Keratinocyte (primary cell): ENCODE results near the gene ARHGEF6. TPM values are rescaled to one million over a fixed set of nuclear protein-coding genes. Genes with fewer than 3 reads are reported as not detected.

ENCODE experiments used
- DNase-seq: peaks from one replicate; pipeline ENCODE4 v3.0.0-alpha.2; 2011; ENCODE audit warnings: low read depth, missing footprints, low spot score
- FAIRE-seq: peaks from 2 replicates; lab custom pipeline; 2011; peaks lifted over from hg19 to GRCh38; lab: Jason Lieb, UNC
- H2AFZ ChIP-seq: 2 replicates; pipeline ENCODE4 v1.6.0; 2012; ENCODE audit warnings: low read length, control low read depth, inconsistent platforms; ENCODE audit not compliant: control insufficient read depth
- H3K27ac ChIP-seq: 2 replicates; pipeline ENCODE4 v1.5.1; 2011; ENCODE audit warnings: low read length; ENCODE audit not compliant: control insufficient read depth, insufficient read depth
- H3K27me3 ChIP-seq: 3 replicates; pipeline ENCODE4 v1.6.0; 2011; ENCODE audit warnings: low read length; ENCODE audit not compliant: control insufficient read depth, insufficient read depth; ENCODE audit errors: extremely low read depth
- H3K36me3 ChIP-seq, 2 experiments: 2 replicates in 1 of 2; 3 replicates in 1 of 2; pipeline ENCODE4 v1.5.1; 2011; ENCODE audit warnings: low read length in 2 of 2, mild to moderate bottlenecking in 1 of 2; ENCODE audit not compliant: control insufficient read depth in 2 of 2, insufficient read depth in 2 of 2; ENCODE audit errors: extremely low read depth in 1 of 2
- H3K4me1 ChIP-seq: 3 replicates; pipeline ENCODE4 v1.5.1; 2011; ENCODE audit warnings: low read length; ENCODE audit not compliant: control insufficient read depth, insufficient read depth; ENCODE audit errors: extremely low read depth
- H3K4me2 ChIP-seq: 3 replicates; pipeline ENCODE4 v1.6.0; 2011; ENCODE audit warnings: low read depth, low read length; ENCODE audit not compliant: control insufficient read depth, insufficient read depth; ENCODE audit errors: extremely low read depth
- H3K4me3 ChIP-seq, 3 experiments: fragments of 200-600 bp in 1 of 3; sonication (generic) in 1 of 3; 2 replicates in 2 of 3; 3 replicates in 1 of 3; pipeline ENCODE4 v1.5.1; 2011 to 2016; ENCODE audit warnings: low read length in 3 of 3, mild to moderate bottlenecking in 3 of 3, control low read depth in 2 of 3, inconsistent platforms in 1 of 3, low read depth in 1 of 3, mixed read lengths in 1 of 3, mixed run types in 1 of 3, moderate library complexity in 1 of 3; ENCODE audit not compliant: control insufficient read depth in 2 of 3, insufficient read depth in 2 of 3; ENCODE audit errors: extremely low read depth in 1 of 3
- H3K79me2 ChIP-seq: 2 replicates; pipeline ENCODE4 v1.6.0; 2012; ENCODE audit warnings: low read length; ENCODE audit not compliant: control insufficient read depth, insufficient read depth
- H3K9ac ChIP-seq: 3 replicates; pipeline ENCODE4 v1.6.0; 2011; ENCODE audit warnings: low read length; ENCODE audit not compliant: control insufficient read depth, insufficient read depth; ENCODE audit errors: extremely low read depth
- H3K9me1 ChIP-seq: 3 replicates; pipeline ENCODE4 v1.6.0; 2011; ENCODE audit warnings: low read length; ENCODE audit not compliant: control insufficient read depth, insufficient read depth; ENCODE audit errors: extremely low read depth
- H3K9me3 ChIP-seq: 2 replicates; pipeline ENCODE4 v1.5.1; 2012; ENCODE audit warnings: low read depth, low read length; ENCODE audit not compliant: control insufficient read depth
- H4K20me1 ChIP-seq: 3 replicates; pipeline ENCODE4 v1.6.0; 2011; ENCODE audit warnings: low read length; ENCODE audit not compliant: control insufficient read depth, insufficient read depth; ENCODE audit errors: extremely low read depth
- EZH2 ChIP-seq: IDR thresholded peaks from one replicate; pipeline ENCODE4 v1.6.1; 2012; ENCODE audit warnings: inconsistent platforms, mild to moderate bottlenecking, low read length, moderate library complexity
- dilution Hi-C: fragments of 300-500 bp; cut with MboI; formaldehyde crosslinking; loops from one replicate; pipeline ENCODE4 v1.7.0; 2020; ENCODE audit warnings: low sequenced_read_pairs; ENCODE audit not compliant: extremely low pct_ligation_motif_present
- polyA plus RNA-seq, 5 experiments: library from polyadenylated mRNA; depleted of rRNA in 3 of 5; stranded (reverse) in 3 of 5; stranded (forward) in 1 of 5; unstranded in 1 of 5; fragments of >200 nt; gene quantifications; 1 replicate in 1 of 5; 2 replicates in 3 of 5; 3 replicates in 1 of 5; pipeline versions ENCODE4 v1.2.1 to v1.2.3, GENCODE V29; 2011 to 2012; ENCODE audit warnings: missing spikeins in 2 of 5, low read depth in 1 of 5, low replicate concordance in 1 of 5
- TF ChIP-seq, protein P1 (sequence below), 3 experiments: IDR thresholded peaks in 1 of 3; conservative IDR thresholded peaks in 1 of 3; optimal IDR thresholded peaks in 1 of 3; 2 replicates in 2 of 3; 3 replicates in 1 of 3; pipeline versions ENCODE3 to v1.5.1; 2011; ENCODE audit warnings: low read length in 3 of 3, mild to moderate bottlenecking in 3 of 3, moderate library complexity in 2 of 3, control low read depth in 1 of 3, inconsistent platforms in 1 of 3; ENCODE audit not compliant: insufficient read depth in 2 of 3; ENCODE audit errors: extremely low read depth in 1 of 3

ARHGEF6 gene
- polyA plus RNA-seq, 1 donor (not counting 4 experiments of a cell fraction or from before 2014, with no cell fraction given), result 0.18 TPM

DNA sequence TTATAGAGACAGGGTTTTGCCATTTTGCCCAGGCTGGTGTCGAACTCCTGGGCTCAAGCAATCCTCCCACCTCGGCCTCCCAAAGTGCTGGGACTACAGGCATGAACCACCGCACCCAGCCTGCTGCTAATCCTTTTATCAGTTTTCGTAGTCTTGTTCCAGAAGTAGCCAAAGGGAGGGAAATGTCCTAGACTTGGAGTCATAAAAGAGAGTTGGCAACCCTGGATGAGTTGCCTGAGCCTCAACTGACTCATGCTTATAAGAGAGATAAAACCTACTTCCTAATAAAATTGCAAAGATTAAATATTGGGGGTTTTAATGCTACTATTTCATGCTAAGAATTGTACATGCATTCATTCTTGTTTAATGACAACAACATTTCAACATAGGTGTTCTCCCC is 88.5 kb downstream of the ARHGEF6 start:
- no peaks in the 10 kb centered on the region for H3K4me1 ChIP-seq
- H3K27ac ChIP-seq, result no peak overlapping the region
- no peak overlapping the region for H3K4me3 ChIP-seq
- H2AFZ ChIP-seq, result no peak overlapping the region
- FAIRE-seq (no peak), DNase-seq (no peak)
- no peak overlapping the region for H3K9ac ChIP-seq
- H3K36me3 ChIP-seq, result no peaks in the 10 kb centered on the region
- H3K9me1 ChIP-seq, result no peaks in the 10 kb centered on the region
- no peak for TF ChIP-seq EZH2
- TF ChIP-seq, protein P1, sequence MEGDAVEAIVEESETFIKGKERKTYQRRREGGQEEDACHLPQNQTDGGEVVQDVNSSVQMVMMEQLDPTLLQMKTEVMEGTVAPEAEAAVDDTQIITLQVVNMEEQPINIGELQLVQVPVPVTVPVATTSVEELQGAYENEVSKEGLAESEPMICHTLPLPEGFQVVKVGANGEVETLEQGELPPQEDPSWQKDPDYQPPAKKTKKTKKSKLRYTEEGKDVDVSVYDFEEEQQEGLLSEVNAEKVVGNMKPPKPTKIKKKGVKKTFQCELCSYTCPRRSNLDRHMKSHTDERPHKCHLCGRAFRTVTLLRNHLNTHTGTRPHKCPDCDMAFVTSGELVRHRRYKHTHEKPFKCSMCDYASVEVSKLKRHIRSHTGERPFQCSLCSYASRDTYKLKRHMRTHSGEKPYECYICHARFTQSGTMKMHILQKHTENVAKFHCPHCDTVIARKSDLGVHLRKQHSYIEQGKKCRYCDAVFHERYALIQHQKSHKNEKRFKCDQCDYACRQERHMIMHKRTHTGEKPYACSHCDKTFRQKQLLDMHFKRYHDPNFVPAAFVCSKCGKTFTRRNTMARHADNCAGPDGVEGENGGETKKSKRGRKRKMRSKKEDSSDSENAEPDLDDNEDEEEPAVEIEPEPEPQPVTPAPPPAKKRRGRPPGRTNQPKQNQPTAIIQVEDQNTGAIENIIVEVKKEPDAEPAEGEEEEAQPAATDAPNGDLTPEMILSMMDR (optimal IDR thresholded peaks at IDR 0.05 in 1 of 3, IDR thresholded peaks at IDR 0.05 in 1 of 3, conservative IDR thresholded peaks at IDR 0.05 in 1 of 3; ENCODE audit: extremely low read depth in 1 of 3, insufficient read depth in 2 of 3, low read length in 3 of 3), result no peak
- no peaks in the 10 kb centered on the region for H3K79me2 ChIP-seq
- H3K9me3 ChIP-seq, result no peaks in the 10 kb centered on the region
- dilution Hi-C loops, result no loop called here
- H3K4me2 ChIP-seq, result no peak overlapping the region
- H3K27me3 ChIP-seq, result no peaks in the 10 kb centered on the region
- no peaks in the 10 kb centered on the region for H4K20me1 ChIP-seq

DNA sequence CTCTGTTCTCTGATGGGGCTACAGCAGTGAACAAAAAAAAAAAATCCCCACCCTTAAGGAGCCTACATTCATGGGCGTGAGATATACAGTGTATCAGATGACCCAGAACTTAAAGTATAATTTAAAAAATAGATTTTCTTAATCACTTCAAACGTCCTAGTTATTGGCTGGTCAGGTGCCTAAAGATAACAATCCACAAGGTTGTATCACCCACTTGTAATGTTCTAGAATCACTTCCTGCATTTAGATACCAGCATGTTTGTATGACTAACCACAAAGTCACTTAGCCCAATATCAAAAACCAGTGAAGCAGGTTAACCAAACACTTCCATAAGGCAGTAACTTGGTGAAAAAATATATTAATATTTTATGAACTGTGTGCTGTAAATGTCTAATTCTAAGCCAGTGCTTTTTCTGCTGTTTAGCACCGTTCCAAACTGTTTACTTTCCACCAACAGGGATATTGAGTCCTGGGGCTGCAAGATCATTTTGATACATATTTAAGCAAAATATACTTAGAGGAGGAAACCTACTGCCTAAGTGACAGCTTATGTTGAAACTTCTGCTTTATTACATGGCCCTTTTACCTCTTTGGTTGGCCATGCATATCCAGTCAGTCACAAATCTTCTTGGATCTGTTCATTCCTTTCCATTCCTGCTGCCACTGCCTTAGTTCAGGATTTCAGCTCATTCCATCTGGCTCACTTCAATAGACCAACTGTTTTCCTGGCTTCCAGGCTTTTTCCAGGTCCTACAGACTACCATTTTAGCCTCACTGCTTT is 89.5 kb downstream of the ARHGEF6 start:
- dilution Hi-C loops, result no loop called here
- Histone ChIP-seq H3K27ac (no peak overlapping the region), H3K9ac (no peak overlapping the region), H3K36me3 (no peaks in the 10 kb centered on the region), H3K27me3 (no peaks in the 10 kb centered on the region), H3K9me1 (no peaks in the 10 kb centered on the region), H4K20me1 (no peaks in the 10 kb centered on the region), H2AFZ (no peak overlapping the region), H3K4me3 (no peak overlapping the region), H3K9me3 (no peaks in the 10 kb centered on the region), H3K4me1 (no peaks in the 10 kb centered on the region), H3K4me2 (no peak overlapping the region), H3K79me2 (no peaks in the 10 kb centered on the region)
- DNase-seq (no peak), FAIRE-seq (no peak)
- TF ChIP-seq, protein P1 (optimal IDR thresholded peaks at IDR 0.05 in 1 of 3, IDR thresholded peaks at IDR 0.05 in 1 of 3, conservative IDR thresholded peaks at IDR 0.05 in 1 of 3; ENCODE audit: extremely low read depth in 1 of 3, insufficient read depth in 2 of 3, low read length in 3 of 3), result no peak
- TF ChIP-seq EZH2, result no peak
